Testis (tissue), 2 donors: ENCODE results near the gene FBXO30.

Experiments used
- POLR2A ChIP-seq: fragments of 450-650 bp; IDR thresholded peaks from one replicate; pipeline ENCODE4 v1.6.1; 2017; ENCODE audit warnings: antibody characterized with exemption, mild to moderate bottlenecking, moderate library complexity
- TF ChIP-seq, protein P1 (sequence below), 3 experiments: fragments of 450-650 bp in 2 of 3; fragments of 200-600 bp in 1 of 3; sonication (generic) in 1 of 3; IDR thresholded peaks; one replicate each; pipeline ENCODE4 v1.5.1; 2016 to 2019; ENCODE audit warnings: antibody characterized with exemption in 3 of 3, mild to moderate bottlenecking in 2 of 3, moderate library complexity in 1 of 3

DNA sequence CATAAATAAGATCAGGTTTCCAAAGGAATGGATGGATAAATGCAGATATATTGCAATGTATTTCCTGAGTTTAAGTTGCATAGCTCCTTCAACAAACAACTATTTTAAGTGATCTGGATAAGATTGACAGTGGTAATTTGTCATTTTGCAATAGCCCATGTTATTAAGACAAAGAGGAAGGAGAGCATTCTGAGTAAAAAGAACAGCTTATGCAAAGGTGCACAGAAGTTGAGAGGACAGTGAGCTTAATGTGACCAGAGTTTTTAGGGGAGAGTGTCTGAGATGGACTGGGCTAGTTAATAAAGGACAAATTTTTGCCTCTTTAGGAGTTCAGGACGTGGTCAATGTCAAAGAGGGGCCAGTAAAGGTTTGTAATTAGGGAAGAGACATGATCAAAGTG, 48.8 kb upstream of the FBXO30 start:
- no peak for TF ChIP-seq POLR2A
- TF ChIP-seq, protein P1, sequence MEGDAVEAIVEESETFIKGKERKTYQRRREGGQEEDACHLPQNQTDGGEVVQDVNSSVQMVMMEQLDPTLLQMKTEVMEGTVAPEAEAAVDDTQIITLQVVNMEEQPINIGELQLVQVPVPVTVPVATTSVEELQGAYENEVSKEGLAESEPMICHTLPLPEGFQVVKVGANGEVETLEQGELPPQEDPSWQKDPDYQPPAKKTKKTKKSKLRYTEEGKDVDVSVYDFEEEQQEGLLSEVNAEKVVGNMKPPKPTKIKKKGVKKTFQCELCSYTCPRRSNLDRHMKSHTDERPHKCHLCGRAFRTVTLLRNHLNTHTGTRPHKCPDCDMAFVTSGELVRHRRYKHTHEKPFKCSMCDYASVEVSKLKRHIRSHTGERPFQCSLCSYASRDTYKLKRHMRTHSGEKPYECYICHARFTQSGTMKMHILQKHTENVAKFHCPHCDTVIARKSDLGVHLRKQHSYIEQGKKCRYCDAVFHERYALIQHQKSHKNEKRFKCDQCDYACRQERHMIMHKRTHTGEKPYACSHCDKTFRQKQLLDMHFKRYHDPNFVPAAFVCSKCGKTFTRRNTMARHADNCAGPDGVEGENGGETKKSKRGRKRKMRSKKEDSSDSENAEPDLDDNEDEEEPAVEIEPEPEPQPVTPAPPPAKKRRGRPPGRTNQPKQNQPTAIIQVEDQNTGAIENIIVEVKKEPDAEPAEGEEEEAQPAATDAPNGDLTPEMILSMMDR (IDR thresholded peaks at IDR 0.05): no peak
